HG03354 (cell line): Measurements from ENCODE around the gene KLHDC4.
"Not testable (repeated sequence)": the region's sequence is repeated elsewhere in the genome, so short reads cannot be mapped to it uniquely, and the experiment has no call there.

Experiments
- ATAC-seq: cut with Tn5 transposase; IDR thresholded peaks from one replicate; pipeline ENCODE4 v1.9.1; 2021; ENCODE audit warnings: mild to moderate bottlenecking; ENCODE audit not compliant: unreplicated experiment, poor library complexity, severe bottlenecking

Gene KLHDC4

GRCh38 chr16:87789437-87790291 lies 23.9 kb upstream of the KLHDC4 start:
- ATAC-seq: no peak

- ATAC-seq: not testable (repeated sequence)
Observed at GRCh38 chr16:87788730-87789436, 23.1 kb upstream of the KLHDC4 start.

GRCh38 chr16:87787451-87788091 lies 21.8 kb upstream of the KLHDC4 start:
- ATAC-seq: not testable (repeated sequence)

GRCh38 chr16:87784812-87785211 lies 19.0 kb upstream of the KLHDC4 start:
- ATAC-seq: no peak

- ATAC-seq: no peak
Observed at GRCh38 chr16:87782033-87782432, 16.2 kb upstream of the KLHDC4 start.

- no peak for ATAC-seq
Observed at GRCh38 chr16:87780385-87780989, 14.7 kb upstream of the KLHDC4 start.

- ATAC-seq: peak; percentile 54
Observed at GRCh38 chr16:87778830-87779579, 13.2 kb upstream of the KLHDC4 start.

GRCh38 chr16:87778476-87778829 lies 12.7 kb upstream of the KLHDC4 start:
- ATAC-seq: no peak

- ATAC-seq: not testable (repeated sequence)
Observed at GRCh38 chr16:87773836-87774235, 8.1 kb upstream of the KLHDC4 start.

GRCh38 chr16:87767456-87767855 lies 1.7 kb upstream of the KLHDC4 start:
- ATAC-seq: not testable (repeated sequence)

GRCh38 chr16:87766485-87766797 lies 655 bp upstream of the KLHDC4 start:
- ATAC-seq: no peak

- ATAC-seq: peak; percentile 40
Observed at GRCh38 chr16:87765473-87765775, 362 bp downstream of the KLHDC4 start.

- no peak for ATAC-seq
Observed at GRCh38 chr16:87764600-87765472, 950 bp downstream of the KLHDC4 start.

- no peak for ATAC-seq
Observed at GRCh38 chr16:87762620-87763019, 3.2 kb downstream of the KLHDC4 start.

- no peak for ATAC-seq
Observed at GRCh38 chr16:87762071-87762571, 3.7 kb downstream of the KLHDC4 start.

GRCh38 chr16:87761060-87761459 lies 4.7 kb downstream of the KLHDC4 start:
- ATAC-seq: no peak

- no peak for ATAC-seq
Observed at GRCh38 chr16:87757841-87758426, 7.9 kb downstream of the KLHDC4 start.

GRCh38 chr16:87754535-87754934 lies 11.3 kb downstream of the KLHDC4 start:
- no peak for ATAC-seq
